ENCODE data around the gene TENT4B.
"Not testable (repeated sequence)": the region's sequence is repeated elsewhere in the genome, so short reads cannot be mapped to it uniquely, and the experiment has no call there.

Gene TENT4B

GRCh38 chr16:50152807-50153595 is at the start of gene TENT4B:
Gene TENT4B, plus strand, starts transcription at chr16:50153306. Its CDS starts 316 bp downstream, at chr16:50153622.
- DNase-seq: peak; percentile 81

- peak; percentile 40 for DNase-seq
These were observed 49.3 kb upstream of the TENT4B start for GRCh38 chr16:50103764-50104163.

GRCh38 chr16:50114357-50115129 is 38.6 kb upstream of the TENT4B start:
- no peak for DNase-seq

GRCh38 chr16:50120711-50121110 is 32.4 kb upstream of the TENT4B start:
- DNase-seq: no peak

- no peak for DNase-seq
These were observed 31.8 kb upstream of the TENT4B start for GRCh38 chr16:50121278-50121677.

- DNase-seq: no peak
These were observed 31.2 kb upstream of the TENT4B start for GRCh38 chr16:50121721-50122445.

- no peak for DNase-seq
These were observed 29.7 kb upstream of the TENT4B start for GRCh38 chr16:50123417-50123816.

GRCh38 chr16:50124769-50125168 is 28.3 kb upstream of the TENT4B start:
- DNase-seq: no peak

GRCh38 chr16:50126183-50126582 is 26.9 kb upstream of the TENT4B start:
- no peak for DNase-seq

GRCh38 chr16:50132571-50132970 is 20.5 kb upstream of the TENT4B start:
- not testable (repeated sequence) for DNase-seq

GRCh38 chr16:50133214-50133613 is 19.9 kb upstream of the TENT4B start:
- no peak for DNase-seq

GRCh38 chr16:50136399-50136798 is 16.7 kb upstream of the TENT4B start:
- DNase-seq: no peak

- no peak for DNase-seq
These were observed 15.8 kb upstream of the TENT4B start for GRCh38 chr16:50137268-50137667.

- no peak for DNase-seq
These were observed 13.5 kb upstream of the TENT4B start for GRCh38 chr16:50139580-50139979.

GRCh38 chr16:50144211-50144610 is 8.9 kb upstream of the TENT4B start:
- DNase-seq: no peak

GRCh38 chr16:50146479-50147435 is 6.3 kb upstream of the TENT4B start:
- DNase-seq: no peak

- DNase-seq: no peak
These were observed 1.8 kb upstream of the TENT4B start for GRCh38 chr16:50151322-50151721.

- no peak for DNase-seq
These were observed 1.4 kb upstream of the TENT4B start for GRCh38 chr16:50151756-50152155.

- peak; percentile 47 for DNase-seq
These were observed 727 bp upstream of the TENT4B start for GRCh38 chr16:50152351-50152806.

GRCh38 chr16:50153596-50154419 is 702 bp downstream of the TENT4B start:
- DNase-seq: peak; percentile 40

GRCh38 chr16:50154420-50154950 is 1.4 kb downstream of the TENT4B start:
- peak; percentile 19 for DNase-seq
